Suprapubic skin (tissue), 3 donors: ENCODE measurements around the gene TK2.

Experiments
- EP300 ChIP-seq: sonication (generic); formaldehyde crosslinking; IDR thresholded peaks from one replicate; pipeline ENCODE4 v1.6.1; 2017; ENCODE audit warnings: antibody characterized with exemption
- POLR2A ChIP-seq, 2 donors: fragments of 450-650 bp; IDR thresholded peaks; one replicate each; pipeline ENCODE4 v1.6.1; 2017; ENCODE audit warnings: antibody characterized with exemption in 2 of 2, mild to moderate bottlenecking in 2 of 2, moderate library complexity in 2 of 2
- TF ChIP-seq, protein P1 (sequence below), 2 donors: fragments of 200-600 bp in 1 of 2; fragments of 450-650 bp in 1 of 2; sonication (generic) in 1 of 2; IDR thresholded peaks; one replicate each; pipeline ENCODE4 v1.5.1; 2016 to 2019; ENCODE audit warnings: antibody characterized with exemption in 2 of 2, mild to moderate bottlenecking in 1 of 2, moderate library complexity in 1 of 2

DNA sequence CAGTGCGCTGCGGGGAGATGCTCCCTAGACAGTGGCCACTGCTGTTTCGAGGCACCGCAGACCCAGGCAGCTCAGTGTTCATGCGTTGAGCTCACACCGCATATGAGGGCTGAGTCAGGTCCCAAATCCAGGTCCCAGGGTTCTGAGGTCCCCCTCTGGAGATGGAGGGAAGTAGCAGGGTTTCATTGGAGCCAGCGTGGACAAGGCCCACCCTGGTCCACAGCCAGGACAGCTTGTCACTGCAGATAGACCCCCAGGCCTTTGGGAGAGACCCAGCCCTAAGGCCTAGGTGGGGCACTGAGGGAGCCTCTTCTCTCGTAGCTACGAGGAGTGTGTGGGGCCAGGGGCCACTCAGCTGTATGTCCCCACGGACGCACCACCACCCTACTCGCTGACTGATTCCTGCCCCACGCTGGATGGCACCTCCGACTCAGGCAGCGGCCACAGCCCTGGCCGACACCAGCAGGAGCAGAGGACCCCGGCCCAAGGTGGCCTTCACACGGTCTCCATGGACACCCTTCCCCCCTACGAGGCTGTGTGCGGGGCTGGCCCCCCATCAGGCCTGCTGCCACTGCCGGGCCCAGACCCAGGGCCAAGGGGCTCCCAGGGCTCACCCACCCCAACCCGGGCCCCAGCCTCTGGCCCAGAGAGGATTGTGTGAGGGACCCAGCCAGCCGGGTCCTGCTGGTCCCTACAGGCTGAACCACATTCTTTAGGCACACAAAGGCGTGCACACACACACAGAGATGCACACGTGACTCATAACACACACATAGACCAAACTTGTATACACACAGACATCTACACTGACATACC lies 69.4 kb downstream of the TK2 start:
- TF ChIP-seq POLR2A (IDR thresholded peaks at IDR 0.05) (no peak), EP300 (no peak)
- TF ChIP-seq, protein P1, sequence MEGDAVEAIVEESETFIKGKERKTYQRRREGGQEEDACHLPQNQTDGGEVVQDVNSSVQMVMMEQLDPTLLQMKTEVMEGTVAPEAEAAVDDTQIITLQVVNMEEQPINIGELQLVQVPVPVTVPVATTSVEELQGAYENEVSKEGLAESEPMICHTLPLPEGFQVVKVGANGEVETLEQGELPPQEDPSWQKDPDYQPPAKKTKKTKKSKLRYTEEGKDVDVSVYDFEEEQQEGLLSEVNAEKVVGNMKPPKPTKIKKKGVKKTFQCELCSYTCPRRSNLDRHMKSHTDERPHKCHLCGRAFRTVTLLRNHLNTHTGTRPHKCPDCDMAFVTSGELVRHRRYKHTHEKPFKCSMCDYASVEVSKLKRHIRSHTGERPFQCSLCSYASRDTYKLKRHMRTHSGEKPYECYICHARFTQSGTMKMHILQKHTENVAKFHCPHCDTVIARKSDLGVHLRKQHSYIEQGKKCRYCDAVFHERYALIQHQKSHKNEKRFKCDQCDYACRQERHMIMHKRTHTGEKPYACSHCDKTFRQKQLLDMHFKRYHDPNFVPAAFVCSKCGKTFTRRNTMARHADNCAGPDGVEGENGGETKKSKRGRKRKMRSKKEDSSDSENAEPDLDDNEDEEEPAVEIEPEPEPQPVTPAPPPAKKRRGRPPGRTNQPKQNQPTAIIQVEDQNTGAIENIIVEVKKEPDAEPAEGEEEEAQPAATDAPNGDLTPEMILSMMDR (IDR thresholded peaks at IDR 0.05) = no peak
